HG02571 (cell line): Measurements from ENCODE around the gene RPS3A.
"Not testable (repeated sequence)": the region's sequence is repeated elsewhere in the genome, so short reads cannot be mapped to it uniquely, and the experiment has no call there.

Experiments
- ATAC-seq: cut with Tn5 transposase; IDR thresholded peaks from one replicate; pipeline ENCODE4 v1.9.1; 2021; ENCODE audit warnings: mild to moderate bottlenecking, moderate library complexity; ENCODE audit not compliant: unreplicated experiment

The RPS3A gene

GRCh38 chr4:151114338-151114737 lies 14.9 kb downstream of the RPS3A start:
- no peak for ATAC-seq

- no peak for ATAC-seq
Measured at GRCh38 chr4:151114986-151115385, 15.6 kb downstream of the RPS3A start.

- ATAC-seq: peak; percentile 93
Measured at GRCh38 chr4:151117371-151117962, 18.0 kb downstream of the RPS3A start.

GRCh38 chr4:151129796-151130195 lies 30.4 kb downstream of the RPS3A start:
- ATAC-seq: no peak

- ATAC-seq: no peak
Measured at GRCh38 chr4:151133311-151133710, 33.9 kb downstream of the RPS3A start.

DNA sequence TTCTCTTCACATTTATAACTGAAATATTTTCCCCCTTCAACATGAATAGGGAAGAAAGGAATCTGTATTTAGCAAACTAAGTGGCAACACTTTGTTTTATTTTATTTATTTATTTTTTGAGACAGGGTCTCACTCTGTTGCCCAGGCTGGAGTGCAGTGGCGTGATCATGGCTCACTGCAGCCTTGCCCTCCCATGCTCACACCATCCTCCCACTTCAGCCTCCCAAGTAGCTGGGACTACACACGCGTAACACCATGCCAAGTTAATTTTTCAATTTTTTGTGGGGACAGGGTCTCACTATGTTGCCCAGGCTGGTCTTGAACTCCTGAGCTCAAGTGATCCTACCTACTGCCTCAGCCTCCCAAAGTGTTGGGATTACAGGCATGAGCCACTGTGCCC lies 36.6 kb downstream of the RPS3A start:
- ATAC-seq: not testable (repeated sequence)

DNA sequence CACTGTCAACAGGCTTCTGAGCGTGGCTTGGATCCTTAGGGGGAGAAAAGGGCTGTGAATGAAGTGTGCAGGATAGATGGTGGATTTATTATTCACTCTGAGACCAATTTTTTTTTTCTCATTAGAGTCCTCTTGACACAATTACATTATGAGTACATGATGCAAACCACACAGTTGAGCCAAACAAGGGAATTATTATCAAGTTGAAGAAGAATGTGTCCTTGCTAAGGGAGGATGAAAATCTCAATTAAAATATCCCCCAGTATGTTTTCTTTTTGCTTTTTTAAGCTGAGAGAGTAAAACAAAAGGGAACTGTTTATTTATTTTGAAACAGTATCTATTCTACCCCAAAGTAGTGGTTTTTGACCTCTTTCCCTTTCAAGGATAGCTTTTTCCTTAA lies 40.4 kb downstream of the RPS3A start:
- no peak for ATAC-seq

DNA sequence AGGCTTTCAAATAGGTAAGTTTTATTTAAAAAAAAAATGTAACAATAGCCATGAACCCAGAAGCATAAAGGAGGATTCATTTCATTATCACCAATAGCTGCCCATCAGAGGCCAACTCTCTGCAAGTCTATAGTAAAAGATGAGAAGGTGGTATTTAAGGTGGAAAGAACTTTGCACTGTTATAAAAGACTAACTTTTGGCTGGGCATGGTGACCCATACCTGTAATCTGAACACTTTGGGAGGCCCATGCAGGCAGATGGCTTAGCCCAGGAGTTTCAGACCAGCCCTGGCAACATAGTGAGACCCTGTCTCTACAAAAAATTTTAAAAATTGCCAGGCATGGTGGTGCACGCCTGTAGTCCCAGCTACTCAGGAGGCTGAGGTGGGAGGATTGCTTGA lies 43.3 kb downstream of the RPS3A start:
- ATAC-seq: no peak

DNA sequence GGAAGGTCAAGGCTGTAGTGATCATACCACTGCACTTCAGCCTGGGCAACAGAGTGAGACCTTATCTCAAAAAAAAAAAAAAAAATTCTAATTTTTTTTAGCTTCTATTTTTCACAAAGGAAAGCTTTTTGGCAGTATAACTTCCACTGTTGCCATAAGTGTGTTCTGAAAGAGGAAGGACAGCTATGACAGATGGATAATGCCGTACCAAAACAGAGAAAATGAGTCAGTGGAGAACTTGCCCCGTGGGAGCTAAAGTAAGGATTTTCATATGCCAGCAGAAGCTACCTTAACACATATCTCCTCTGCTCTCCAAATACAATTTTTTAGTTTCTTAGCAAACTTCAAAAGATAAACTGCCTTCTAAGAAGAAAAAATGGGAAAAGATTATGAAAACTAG lies 43.7 kb downstream of the RPS3A start:
- no peak for ATAC-seq

GRCh38 chr4:151143811-151144210 lies 44.4 kb downstream of the RPS3A start:
- no peak for ATAC-seq

- ATAC-seq: no peak
Measured at GRCh38 chr4:151144329-151145072, 45.1 kb downstream of the RPS3A start.

- no peak for ATAC-seq
Measured at GRCh38 chr4:151147000-151147399, 47.6 kb downstream of the RPS3A start.

DNA sequence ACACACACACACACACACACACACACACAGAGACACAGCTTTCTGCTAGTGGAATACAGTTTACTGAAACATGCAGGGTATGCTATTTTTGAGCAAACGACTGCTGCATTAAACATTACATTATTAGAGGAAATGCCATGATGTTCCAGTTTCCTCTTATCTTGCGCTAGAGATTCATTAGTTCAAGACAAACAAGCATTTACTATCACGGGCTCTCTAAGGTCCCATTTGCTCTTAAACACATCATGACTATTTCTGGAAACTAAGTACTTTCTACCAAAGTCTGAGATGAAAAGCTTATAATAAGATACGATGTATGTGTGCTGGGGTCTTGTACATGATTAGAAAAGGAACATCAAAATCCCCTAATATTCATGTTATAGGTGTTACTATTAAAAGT lies 48.8 kb downstream of the RPS3A start:
- ATAC-seq: no peak

- no peak for ATAC-seq
Measured at GRCh38 chr4:151150821-151151580, 51.6 kb downstream of the RPS3A start.

DNA sequence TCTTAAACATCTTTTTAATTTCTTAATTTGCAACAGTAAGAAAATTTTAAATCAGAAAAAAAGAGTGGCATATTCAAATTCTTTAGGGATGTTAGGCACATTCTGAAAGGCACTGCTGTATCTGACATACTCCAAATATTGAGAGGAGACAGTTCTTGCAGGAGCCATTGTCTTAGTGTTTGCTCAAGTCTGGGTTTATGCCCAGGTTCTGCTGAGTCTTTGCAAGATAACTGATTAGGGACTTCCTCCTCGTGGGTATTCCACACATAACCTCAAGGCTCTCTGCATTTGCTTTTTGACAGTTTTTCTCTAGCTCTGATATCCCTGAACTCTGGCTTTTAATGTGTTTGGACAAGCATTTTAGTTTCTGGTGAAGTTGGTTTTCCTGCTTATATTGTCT lies 52.6 kb downstream of the RPS3A start:
- ATAC-seq: no peak

DNA sequence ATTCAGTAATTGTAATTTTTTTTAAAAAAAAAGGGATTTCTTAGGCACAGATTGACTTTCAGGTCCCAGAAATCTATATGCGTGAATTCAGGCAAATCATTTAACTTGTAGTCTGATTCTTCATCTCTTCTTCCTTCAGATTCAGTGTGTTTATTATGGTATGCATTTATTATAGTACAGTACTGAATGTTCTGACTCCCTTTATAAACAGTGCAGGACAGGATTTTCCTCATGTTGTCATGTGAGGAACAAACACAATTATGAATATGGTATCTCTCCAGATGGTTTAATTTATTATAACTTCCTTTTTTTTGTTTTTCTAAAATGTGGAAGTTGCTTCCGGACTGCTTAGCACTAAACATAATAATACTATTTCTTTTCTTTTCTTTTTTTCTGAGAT lies 54.2 kb downstream of the RPS3A start:
- ATAC-seq: no peak
